Stimulated activated CD8-positive, alpha-beta memory T cell treated with anti-CD3 and anti-CD28 coated beads, Interleukin-2, amount 100 ng/mL, for 1 hour (primary cell): ENCODE results near the gene PCDH9.
"Not testable (repeated sequence)": the region's sequence is repeated elsewhere in the genome, so short reads cannot be mapped to it uniquely, and the experiment has no call there.

ENCODE experiments used
- DNase-seq, 2 donors: peaks; one replicate each; pipeline ENCODE4 v3.0.0-alpha.2; 2020; ENCODE audit warnings: low read depth in 2 of 2

The PCDH9 gene

DNA sequence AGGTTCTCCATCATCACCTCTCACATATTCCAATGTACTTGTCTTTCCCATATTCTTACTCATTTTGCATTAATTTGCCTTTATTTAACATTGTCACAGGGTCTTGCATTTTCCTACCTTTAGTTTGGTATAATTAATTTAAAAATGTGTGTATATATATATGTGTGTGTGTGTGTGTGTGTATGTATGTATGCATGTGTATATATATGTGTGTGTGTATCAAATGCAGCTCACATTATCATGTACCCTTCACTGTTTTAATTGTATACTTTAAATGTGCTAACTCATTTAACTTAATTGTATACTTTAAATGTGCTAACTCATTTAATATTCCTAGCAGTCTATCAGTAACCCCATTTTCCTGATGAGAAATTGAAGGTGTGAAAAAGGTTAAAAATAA lies 104.5 kb downstream of the PCDH9 start:
- DNase-seq = no peak

DNA sequence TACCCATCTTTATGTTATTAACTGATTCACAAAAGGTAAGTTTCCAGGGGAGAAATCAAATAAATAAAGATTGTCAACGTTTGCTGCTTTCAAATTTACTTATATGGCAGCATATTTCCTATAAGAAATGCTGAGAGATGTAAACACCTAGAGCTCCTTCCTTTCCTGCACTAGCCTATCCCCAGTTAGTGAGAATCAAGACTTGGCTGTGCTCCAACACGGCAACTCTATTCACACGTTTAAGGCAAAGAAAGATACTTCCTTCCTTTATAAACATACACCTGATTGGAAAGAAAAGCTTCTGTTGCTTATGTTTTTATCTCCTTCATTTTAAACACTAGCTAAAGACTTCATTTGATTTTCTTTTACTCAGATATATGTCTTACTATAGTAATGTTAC lies 107.0 kb downstream of the PCDH9 start:
- no peak for DNase-seq

DNA sequence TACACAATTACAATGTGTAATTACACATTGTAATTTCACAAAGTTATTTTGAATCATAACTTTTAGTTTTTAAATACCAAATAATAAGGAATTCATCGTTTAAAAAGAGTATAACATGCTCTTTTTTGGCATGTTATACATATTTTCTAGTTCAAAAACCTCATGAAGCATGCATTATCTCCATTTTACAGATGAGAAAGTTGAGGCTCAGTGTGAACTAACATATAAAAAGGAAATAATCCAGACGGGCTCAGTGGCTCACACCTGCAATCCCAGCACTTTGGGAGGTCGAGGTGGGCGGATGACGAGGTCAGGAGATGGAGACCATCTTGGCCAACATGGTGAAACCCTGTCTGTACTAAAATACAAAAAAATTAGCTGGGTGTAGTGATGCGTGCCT lies 107.9 kb downstream of the PCDH9 start:
- DNase-seq = no peak

DNA sequence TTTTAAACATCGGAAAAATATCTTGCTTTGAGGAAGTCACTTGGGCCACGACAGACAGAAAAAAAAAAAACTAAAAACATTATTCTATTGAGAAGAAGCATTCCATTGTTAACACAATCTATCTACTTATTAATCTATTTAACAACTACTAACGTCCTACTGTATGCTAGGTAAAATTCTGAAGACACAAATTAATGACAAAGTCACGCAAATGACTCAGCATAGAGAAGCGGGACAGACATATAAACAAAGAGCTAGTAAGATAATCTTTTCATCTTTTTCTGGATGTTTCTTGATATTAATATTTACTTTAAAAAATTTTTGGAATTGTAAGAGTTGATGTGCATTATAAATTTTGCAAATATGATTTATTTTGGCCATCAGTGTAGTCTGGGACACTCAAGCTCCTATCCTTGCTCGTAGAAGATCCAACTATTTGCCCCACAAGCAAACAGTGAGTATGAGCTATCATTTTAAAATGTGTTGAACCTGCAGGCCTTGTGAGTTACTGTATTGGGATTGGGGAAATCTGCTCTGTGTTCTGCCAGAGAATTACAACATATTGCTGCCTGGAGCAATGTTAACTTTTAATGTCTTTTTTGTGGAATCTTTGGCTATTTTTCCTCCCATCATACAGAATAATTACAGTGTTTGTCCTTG lies 109.1 kb downstream of the PCDH9 start:
- DNase-seq = no peak

DNA sequence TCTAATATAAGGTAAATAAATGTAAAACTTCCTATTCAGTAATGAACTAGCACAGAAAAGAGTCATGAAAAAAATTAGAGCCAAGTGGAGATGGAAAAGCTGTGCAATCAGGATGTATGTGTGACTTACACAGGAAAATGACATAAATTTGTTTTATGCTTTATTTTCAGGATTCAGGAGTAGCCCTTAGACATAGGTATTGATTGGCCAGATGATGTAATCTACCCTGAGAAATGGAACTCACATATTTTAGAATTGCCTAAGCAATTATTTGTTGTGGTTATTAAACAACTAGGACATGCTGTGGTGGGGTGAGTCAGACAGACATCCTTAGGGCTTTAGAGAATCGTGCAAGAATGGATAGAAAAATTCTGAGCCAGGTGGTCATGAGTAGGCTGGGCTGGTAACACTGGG lies 110.6 kb downstream of the PCDH9 start:
- no peak for DNase-seq

DNA sequence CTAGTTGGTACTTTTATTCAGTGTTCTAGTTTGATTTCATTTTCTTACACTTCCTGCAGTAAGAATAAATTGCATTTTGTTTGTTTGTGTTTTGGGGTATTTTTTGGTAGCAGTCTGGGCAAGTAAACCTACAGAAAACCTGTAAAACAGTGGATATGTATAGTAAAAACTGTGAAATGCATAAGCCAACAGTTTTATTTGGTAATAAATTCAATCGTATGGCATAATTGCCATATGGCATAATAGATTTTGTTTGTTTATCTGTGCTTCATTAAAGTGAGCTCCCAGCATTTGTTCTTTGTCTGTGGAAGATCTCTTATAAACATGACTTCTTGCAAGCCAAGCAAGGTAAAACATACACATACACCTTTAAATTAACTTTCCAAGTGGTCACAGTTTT lies 111.9 kb downstream of the PCDH9 start:
- no peak for DNase-seq

DNA sequence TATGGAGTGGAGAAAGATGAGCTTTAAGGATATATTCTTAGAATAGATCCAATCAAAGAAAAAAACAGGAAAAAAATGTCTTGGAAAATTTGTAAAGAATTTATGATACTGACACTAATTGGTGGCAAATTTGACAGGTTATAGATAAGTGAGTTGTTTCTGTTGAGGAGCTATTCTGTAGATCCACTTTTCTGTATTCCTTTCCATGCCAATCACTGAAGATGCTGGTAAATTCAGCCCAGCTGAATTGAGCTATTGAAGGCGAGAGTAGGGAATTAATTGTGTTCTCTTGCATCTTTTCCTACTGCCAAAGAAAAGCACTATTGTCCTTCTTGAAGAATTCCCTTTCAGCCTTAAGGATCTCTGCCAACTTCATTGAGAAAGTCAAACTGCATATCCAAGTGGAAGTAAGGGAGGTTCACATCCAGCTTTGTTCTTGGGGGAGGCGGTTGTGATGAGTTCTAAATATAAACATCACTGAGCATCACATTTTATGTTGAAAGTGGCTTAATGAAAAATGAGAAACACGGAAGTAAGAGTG lies 113.1 kb downstream of the PCDH9 start:
- no peak for DNase-seq

DNA sequence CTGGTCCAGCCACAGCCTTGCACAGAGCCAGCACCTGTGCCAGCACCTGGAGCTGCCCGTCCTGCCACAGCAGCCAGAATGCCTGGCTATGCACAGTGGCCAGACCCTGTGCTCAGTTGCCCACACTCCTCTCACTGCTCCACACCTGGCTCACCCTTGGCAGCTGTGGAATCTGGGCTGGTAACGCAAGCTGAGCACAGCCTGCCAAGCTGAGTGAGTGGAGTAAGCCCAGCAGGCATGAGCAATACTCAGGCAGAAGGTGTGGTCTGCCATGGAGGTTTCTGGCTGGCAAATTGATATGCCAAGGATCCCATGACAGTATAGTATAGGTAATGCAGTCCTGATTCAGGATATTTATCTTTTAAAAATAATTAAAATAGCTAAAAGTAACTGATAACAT lies 122.2 kb downstream of the PCDH9 start:
- no peak for DNase-seq

DNA sequence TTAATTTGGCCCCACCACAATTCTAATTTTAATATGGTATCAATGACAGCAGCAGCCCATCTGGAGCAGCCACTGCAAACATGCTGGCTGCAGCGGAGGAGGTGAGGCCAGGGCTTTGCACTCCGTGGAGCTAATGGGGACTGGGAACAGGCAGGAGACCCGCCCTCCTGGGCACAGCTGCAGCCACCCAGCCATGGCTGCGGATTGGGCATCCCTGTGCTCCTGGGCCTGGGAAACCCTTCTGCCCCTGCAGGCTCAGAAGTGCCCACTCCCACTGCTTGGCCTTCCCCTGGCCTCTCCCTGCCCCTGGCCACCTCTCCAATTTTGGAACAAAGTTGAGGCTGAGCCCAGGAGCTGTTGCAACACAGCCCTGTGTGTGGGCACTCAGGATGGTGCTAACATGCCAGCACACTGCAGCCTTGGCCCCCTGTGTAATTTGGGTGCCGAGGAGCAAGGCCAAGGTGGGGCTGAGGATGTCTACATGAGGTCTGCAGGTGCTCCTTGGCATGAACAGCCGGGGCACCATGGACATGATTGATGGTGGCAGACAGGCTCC lies 123.6 kb downstream of the PCDH9 start:
- no peak for DNase-seq

DNA sequence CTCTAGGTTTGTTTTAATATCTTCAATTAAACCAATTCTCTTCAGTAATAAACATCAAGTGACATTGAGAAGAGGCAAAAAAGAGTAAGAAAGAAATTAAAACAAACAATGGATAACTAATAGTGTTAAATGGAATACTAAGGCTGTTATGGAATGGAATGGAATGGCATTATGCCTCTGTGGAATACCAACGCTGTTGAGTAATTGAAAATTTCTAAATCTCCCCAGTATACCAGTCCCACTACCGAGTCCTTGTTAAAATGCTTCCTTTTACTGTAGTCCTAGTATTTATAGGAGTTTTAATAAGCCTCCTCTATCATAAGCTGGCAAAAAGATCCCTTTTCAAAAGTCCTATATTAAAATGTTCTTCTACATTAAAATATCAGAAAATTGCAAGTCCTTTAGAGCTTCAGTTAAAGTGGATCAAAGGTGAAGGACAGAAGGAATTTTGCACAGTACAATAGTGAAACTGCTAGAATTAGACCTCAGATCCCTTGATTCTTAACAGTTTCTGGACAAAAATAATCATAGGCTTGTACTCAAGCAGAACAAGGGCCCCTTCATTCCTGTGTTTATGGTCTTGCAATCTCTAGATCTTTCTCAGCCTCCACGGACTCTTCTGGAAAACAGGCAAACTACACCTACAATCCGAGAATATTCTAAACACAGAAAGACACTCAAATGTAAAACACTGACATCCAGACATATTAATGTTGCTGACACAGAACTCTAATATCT lies 128.2 kb downstream of the PCDH9 start:
- DNase-seq = no peak

DNA sequence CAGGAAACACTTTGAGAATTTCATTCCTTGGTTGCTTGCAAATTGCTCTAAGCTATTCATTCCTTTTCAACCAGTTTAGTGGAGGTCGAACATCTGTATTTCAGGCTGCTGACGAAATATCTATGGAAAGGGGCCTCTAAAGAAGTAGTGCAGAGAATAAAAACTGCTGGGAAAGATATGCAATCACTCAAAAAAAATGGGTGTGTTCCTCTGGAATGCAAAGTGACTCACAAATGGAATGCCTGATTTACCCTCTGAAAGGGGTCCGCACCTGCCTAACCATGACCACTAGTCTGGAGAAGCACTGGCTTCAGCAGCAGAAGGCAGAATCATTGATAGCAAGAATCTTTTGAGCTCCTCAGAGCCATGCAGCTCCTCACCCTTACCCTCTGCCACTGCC lies 129.4 kb downstream of the PCDH9 start:
- no peak for DNase-seq

DNA sequence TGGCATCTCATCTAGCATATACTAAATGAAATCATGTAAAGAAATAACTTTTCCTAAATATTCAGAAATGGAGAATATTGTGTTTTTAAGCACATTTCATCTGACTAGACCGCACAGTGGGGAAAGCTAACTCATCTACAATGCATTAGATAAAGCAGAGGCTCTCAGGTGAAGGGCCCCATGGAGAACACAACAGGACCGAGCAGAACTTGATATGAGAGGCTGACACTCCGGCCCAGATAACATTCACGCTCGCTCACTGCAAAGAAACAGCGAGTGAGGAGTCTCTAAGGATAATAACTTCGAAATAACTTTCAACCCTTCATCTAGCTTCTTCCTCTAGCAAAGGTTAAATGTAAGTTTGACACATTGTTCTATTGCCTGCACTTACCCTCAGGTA lies 130.6 kb downstream of the PCDH9 start:
- no peak for DNase-seq

DNA sequence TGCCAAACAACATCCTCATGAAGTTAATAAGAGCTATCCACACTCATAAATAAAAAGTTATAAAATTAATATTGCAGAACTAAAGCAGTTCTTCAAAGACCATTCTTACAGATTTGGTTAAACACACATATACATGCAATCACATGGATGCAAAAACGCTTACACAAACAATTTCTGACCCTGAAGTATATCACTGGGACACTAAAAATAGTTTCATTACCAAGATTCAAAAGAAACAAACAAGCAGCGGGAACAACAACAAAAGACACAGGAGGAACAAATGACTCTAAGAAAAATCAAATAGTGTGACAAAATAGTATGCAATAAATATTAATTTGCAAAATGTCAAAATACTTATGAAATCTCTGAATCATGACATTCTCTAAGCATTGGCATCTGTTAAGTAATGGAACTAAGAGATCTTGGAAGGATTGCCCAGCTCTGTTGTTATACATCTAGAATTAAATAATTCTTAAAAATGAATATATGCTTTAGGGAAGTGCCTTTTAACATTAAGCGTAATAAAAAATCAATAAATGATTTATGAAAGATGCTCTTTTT lies 132.2 kb downstream of the PCDH9 start:
- no peak for DNase-seq

DNA sequence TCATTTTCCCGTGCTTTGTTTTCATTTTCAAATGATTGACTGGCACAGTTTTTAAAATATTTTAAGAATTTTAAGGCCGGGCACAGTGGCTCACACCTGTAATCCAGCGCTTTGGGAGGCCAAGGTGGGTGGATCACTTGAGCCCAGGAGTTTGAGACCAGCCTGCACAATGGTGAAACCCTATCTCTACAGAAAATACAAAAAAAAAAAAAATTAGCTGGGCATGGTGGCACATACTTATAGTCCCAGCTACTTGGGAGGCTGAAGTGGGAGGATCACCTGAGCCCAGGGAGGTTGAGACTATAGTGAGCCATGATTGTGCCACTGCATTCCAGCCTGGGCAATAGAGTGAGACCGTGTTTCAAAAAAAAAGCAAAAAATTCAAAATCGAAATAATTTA lies 133.2 kb downstream of the PCDH9 start:
- not testable (repeated sequence) for DNase-seq

DNA sequence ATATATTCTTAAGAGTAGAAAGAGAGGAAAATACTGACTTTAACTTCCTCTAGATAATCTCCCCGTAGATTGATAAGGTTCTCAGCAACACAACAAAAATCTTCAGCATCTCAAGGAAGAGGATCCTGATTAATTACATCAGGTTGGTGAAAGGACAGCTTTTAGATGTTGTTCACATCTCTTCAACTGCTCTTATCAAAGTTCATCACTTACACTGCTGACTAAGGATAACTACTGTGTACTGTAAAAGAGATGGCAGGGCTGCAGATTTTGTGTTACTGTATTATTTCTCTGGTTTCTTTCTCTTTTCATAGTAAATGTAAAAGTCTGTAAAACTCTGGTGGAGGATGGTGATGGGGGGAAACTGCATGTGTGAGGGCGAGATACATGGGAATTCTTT lies 133.7 kb downstream of the PCDH9 start:
- no peak for DNase-seq

DNA sequence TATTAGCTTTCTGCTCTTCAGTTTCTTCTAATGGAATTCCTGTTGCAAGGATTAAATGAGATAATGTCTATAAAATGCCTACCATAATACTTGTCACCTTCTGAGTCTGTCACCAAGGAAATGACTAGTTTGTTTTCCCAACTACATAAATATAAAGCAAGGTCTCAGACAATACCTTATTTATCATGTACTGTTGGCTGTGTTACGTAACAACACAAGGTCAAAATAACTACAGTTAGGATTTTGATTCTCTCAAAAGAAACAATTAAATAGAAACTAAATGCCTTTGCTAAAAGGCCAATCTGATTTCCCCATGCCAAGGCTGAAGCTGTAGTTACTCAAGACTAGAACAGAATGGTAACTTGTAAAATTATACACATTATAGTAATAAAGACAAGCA lies 134.5 kb downstream of the PCDH9 start:
- DNase-seq = no peak

DNA sequence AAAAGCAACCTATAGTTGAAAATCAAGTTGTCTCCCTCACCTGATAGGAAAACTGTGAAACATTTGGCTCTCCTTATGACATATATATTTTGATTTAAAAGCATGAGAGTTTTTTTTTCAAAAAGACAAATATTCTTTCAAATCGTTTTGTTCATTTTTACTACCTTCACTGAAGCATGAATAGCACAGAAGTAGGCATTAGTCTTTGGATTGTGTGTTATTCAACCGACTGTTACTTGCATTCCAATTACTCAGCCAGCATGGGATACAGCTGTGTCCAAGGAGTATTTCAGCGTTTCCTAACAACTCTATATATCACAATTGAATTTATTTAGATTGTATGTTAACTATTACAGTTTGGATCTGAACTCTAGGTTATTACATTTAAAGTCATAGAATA lies 135.2 kb downstream of the PCDH9 start:
- DNase-seq = no peak

DNA sequence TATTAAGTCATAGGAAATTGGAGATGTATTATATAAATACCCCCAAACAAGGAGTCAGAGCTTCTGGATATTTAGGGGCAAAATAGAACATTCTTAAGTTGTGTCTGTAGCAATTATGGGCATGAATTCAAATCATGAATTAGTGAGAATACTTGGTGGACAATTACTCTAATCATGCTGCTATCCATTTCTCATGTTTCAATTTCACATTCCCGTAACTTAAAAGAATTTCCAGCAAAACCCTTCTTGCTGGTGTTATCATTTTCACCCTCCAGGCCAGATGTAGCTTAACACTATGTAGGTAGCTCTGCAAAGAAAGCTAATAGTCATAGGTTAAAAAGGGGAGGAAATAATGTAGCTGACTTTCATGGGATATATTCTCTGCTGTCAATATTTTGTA lies 136.1 kb downstream of the PCDH9 start:
- DNase-seq = no peak

DNA sequence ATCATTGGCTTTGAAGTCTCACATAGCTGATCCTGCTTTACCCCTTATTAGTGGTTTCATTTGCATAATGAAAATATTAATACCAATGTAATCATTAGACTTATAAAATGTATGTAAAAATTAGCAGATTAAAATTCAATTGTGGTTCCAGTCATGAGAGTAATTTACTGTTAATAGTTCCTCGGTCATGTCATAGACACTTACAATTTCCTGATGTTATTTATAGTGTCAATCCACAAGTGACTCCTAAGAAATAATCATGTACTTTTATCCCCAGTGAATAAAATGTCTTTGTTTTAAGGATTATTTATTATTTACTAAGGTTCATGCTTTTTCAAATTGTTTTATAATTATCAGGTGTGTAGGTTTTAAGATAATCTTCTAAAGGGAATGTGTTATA lies 138.5 kb downstream of the PCDH9 start:
- DNase-seq = no peak

DNA sequence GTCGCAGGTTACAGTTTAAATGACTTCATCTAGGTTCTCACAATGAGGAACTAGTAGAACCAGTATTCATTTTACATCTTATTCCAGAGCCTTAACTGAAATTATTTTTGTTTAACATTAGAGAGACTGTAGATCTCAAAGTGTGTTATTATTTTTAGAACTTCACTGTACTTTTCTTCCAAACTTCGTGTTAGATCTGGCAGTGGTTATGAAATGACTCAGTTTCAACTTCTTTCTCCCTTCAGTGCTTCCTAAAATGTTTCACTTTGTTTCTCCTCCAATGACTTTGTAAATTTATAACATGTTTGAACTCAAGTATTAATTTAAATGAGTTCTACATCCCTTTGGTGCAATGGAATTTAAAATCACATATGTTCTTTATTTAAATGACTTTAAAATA lies 139.3 kb downstream of the PCDH9 start:
- no peak for DNase-seq

DNA sequence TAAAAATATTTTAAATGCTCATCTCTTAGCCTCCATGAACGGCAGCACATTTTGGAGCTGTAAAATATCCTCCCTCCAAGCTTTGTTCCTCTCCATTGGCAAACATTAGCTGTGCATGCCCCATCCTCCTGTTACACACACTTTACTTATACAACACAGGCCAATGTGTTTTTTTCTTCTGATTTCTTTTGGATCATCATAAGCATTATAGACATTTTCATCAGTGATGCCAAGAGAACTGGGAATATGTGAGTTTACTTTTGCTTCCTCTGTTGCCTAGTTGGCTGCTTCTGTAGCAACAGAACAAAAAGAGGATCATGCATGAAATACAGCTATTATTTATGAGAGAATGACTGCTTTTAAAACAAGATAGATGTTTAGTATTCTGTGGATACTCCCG lies 142.6 kb downstream of the PCDH9 start:
- no peak for DNase-seq

DNA sequence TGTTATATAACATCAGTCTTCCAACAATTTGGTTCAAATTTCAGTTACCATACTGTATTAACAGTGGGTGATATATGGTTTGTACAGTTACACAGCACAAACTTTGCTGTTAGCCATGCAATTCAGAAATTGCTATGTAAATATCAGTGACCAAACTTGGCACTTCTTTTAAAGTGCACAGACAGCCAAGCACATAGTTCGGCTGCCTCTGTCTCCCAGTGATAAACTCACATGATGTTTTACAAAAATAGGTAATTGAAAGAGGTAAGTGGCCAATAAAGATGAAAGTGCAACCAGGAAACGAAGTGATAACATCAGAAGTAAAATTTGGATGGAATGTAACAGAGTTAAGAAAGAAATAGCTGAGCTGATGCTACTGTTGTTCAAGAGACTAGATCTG lies 143.9 kb downstream of the PCDH9 start:
- no peak for DNase-seq

DNA sequence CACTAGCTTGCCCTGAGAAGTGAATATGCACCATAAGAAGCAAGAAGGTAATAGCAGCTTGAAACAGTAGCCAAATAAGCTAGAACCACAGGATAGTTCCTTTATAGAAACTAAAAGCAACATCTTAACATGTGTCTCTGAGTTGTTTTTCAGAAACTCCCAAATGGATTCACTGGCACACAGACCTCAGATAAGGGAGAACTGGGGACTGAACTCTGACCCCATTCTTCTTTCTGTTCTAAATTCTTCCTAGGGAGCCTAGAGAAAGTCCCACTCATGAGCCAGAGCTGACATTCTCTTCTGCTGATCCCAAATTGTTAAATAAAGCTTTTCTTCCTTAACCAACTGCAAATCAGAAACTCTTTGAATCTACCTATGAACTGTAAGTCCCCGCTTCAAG lies 146.1 kb downstream of the PCDH9 start:
- no peak for DNase-seq
